Stimulated activated CD8-positive, alpha-beta memory T cell treated with anti-CD3 and anti-CD28 coated beads, Interleukin-2, amount 100 ng/mL, for 1 hour (primary cell): ENCODE results near the gene CTRB1.

Source experiments
- DNase-seq, 2 donors: peaks; one replicate each; pipeline ENCODE4 v3.0.0-alpha.2; 2020; ENCODE audit warnings: low read depth in 2 of 2

The CTRB1 gene

GRCh38 chr16:75218256-75219076 is at the start of gene CTRB1:
Gene CTRB1 (plus strand): TSS chr16:75218988. CDS start chr16:75219008, 20 bp downstream.
- DNase-seq: no peak

GRCh38 chr16:75169899-75170405 is 48.8 kb upstream of the CTRB1 start:
- DNase-seq: no peak

- no peak for DNase-seq
Measured at GRCh38 chr16:75172578-75172977, 46.2 kb upstream of the CTRB1 start.

GRCh38 chr16:75175074-75175473 is 43.7 kb upstream of the CTRB1 start:
- DNase-seq: no peak

- DNase-seq: no peak
Measured at GRCh38 chr16:75176926-75177325, 41.9 kb upstream of the CTRB1 start.

GRCh38 chr16:75179208-75179607 is 39.6 kb upstream of the CTRB1 start:
- DNase-seq: no peak

- no peak for DNase-seq
Measured at GRCh38 chr16:75181630-75182029, 37.2 kb upstream of the CTRB1 start.

GRCh38 chr16:75188832-75189477 is 29.8 kb upstream of the CTRB1 start:
- no peak for DNase-seq

- DNase-seq: no peak
Measured at GRCh38 chr16:75189638-75190245, 29.0 kb upstream of the CTRB1 start.

- DNase-seq: no peak
Measured at GRCh38 chr16:75192606-75193264, 26.1 kb upstream of the CTRB1 start.

- no peak for DNase-seq
Measured at GRCh38 chr16:75193265-75193650, 25.5 kb upstream of the CTRB1 start.

GRCh38 chr16:75193730-75194444 is 24.9 kb upstream of the CTRB1 start:
- DNase-seq: no peak

- DNase-seq: no peak
Measured at GRCh38 chr16:75195811-75196790, 22.7 kb upstream of the CTRB1 start.

GRCh38 chr16:75196836-75197235 is 22.0 kb upstream of the CTRB1 start:
- no peak for DNase-seq

GRCh38 chr16:75197522-75198134 is 21.2 kb upstream of the CTRB1 start:
- no peak for DNase-seq

- no peak for DNase-seq
Measured at GRCh38 chr16:75198135-75198600, 20.6 kb upstream of the CTRB1 start.

GRCh38 chr16:75202069-75202590 is 16.7 kb upstream of the CTRB1 start:
- no peak for DNase-seq

- DNase-seq: no peak
Measured at GRCh38 chr16:75203096-75203495, 15.7 kb upstream of the CTRB1 start.

- DNase-seq: no peak
Measured at GRCh38 chr16:75203667-75204409, 14.9 kb upstream of the CTRB1 start.
